LNCaP clone FGC (cell line): ENCODE data around the gene EFNA5.

Source experiments
- DNase-seq: peaks from one replicate; pipeline ENCODE4 v3.0.0-alpha.2; 2011; ENCODE audit warnings: low read depth
- H3K4me3 ChIP-seq: 2 replicates; pipeline ENCODE4 v1.5.1; 2011; ENCODE audit warnings: mild to moderate bottlenecking, low read depth, low read length, control low read depth
- CTCF ChIP-seq: IDR thresholded peaks from 2 replicates; pipeline ENCODE4 v1.5.1; 2012; ENCODE audit warnings: mild to moderate bottlenecking; ENCODE audit not compliant: control insufficient read depth, insufficient read depth; ENCODE audit errors: extremely low read depth

The EFNA5 gene

GRCh38 chr5:107403228-107403953, 267.3 kb downstream of the EFNA5 start:
- H3K4me3 ChIP-seq: no peak overlapping the region
- no peak for TF ChIP-seq CTCF

GRCh38 chr5:107402434-107403227, 268.1 kb downstream of the EFNA5 start:
- DNase-seq: no peak
- no peak for TF ChIP-seq CTCF
- H3K4me3 ChIP-seq: no peak overlapping the region

More at GRCh38 chr5:107403228-107403953, 267.3 kb downstream of the EFNA5 start:
- no peak for DNase-seq

- TF ChIP-seq CTCF: no peak
- DNase-seq: no peak
Observed at GRCh38 chr5:107401470-107402122, 269.1 kb downstream of the EFNA5 start.

GRCh38 chr5:107400328-107400727, 270.4 kb downstream of the EFNA5 start:
- TF ChIP-seq CTCF: no peak
- no peak for DNase-seq
- H3K4me3 ChIP-seq: no peak overlapping the region

More at GRCh38 chr5:107401470-107402122, 269.1 kb downstream of the EFNA5 start:
- H3K4me3 ChIP-seq: no peak overlapping the region

- DNase-seq: no peak
- no peak overlapping the region for H3K4me3 ChIP-seq
- no peak for TF ChIP-seq CTCF
Observed at GRCh38 chr5:107398703-107399102, 272.0 kb downstream of the EFNA5 start.

GRCh38 chr5:107396351-107396690, 274.4 kb downstream of the EFNA5 start:
- no peak for TF ChIP-seq CTCF
- H3K4me3 ChIP-seq: no peak overlapping the region
- no peak for DNase-seq
